ENCODE data around the gene KCNIP4.

The KCNIP4 gene

DNA sequence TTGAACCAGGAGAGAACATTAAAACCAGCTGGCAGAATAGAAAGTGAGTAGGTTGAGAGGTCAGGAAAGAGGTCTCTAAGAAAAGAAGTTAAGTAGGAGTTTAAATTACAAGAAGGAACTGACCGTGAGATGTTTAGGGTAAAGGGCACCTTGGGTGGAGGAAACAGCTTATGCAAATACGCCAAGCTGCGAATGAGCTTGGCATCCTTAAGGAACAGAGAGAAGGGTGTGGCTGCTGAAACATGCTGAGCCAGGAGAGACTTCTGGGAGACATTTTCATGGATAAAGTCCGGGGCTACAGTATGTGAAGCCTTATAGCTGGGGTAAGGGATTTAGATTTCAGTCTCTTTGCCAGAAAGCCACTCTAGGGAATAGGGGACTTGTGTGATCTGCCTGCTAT, 249.1 kb downstream of the KCNIP4 start:
- no peak for DNase-seq (ENCODE audit: low read depth in 1 of 2, low spot score in 1 of 2)

- DNase-seq (ENCODE audit: low read depth in 1 of 2, low spot score in 1 of 2): no peak
Observed at GRCh38 chr4:21697583-21697982, 251.0 kb downstream of the KCNIP4 start.

GRCh38 chr4:21695141-21695540, 253.4 kb downstream of the KCNIP4 start:
- DNase-seq (ENCODE audit: low read depth in 1 of 2, low spot score in 1 of 2): no peak

- DNase-seq (ENCODE audit: low read depth in 1 of 2, low spot score in 1 of 2): no peak
Observed at GRCh38 chr4:21692241-21692640, 256.3 kb downstream of the KCNIP4 start.

DNA sequence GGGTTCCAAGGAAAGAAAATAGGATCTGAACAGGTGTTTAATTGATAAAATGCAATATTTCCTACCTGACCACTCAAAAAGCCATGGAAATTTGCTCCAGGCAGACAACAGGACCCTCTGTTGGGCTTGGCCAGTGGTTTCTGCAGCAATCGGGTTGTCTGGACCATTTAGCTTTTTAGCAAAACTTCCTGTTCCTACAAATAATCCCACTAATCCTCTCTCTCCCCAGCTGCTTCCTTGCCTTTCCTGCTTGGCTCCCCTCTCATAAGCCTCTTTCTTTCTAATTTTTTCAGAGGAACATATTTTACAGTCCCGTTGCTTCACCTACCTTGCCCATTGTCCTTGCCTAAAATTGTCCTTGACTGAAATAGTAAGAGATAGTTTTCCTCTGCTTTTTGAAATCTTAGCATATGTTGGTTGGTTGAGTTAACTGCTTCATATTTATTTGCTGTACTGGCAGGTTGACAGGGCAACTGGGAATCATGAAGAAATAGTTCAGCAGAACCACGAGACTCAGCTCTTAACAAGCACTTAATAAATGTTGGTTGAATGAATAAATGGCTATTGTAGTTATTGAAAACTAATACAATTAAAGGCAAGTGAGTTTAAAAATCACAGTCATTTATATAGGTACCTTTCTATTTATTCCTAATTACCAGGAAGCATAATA, 259.8 kb downstream of the KCNIP4 start:
- DNase-seq (ENCODE audit: low read depth in 1 of 2, low spot score in 1 of 2): no peak

- no peak for DNase-seq (ENCODE audit: low read depth in 1 of 2, low spot score in 1 of 2)
Observed at GRCh38 chr4:21685911-21686310, 262.7 kb downstream of the KCNIP4 start.

- DNase-seq (ENCODE audit: low read depth in 1 of 2, low spot score in 1 of 2): no peak
Observed at GRCh38 chr4:21680326-21680898, 268.2 kb downstream of the KCNIP4 start.

DNA sequence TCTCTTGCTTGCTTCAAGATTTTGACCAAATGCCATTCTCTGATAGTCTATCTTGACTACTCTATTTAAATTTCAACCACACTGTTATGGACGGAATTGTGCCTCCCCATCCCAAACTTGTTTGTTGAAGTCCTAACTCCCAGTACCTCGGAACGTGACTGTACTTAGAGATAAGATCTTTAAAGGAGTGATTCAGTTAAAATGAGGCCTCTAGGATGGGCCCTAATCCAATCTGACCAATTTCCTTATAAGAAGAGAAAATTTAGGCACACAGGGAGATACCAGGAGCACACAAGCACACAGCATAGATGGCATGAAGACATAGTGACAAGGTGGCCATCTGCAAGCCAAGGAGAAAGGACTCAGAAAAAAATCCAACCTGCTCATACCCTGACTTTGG, 269.9 kb downstream of the KCNIP4 start:
- no peak for DNase-seq (ENCODE audit: low read depth in 1 of 2, low spot score in 1 of 2)

- DNase-seq (ENCODE audit: low read depth in 1 of 2, low spot score in 1 of 2): no peak
Observed at GRCh38 chr4:21677173-21677572, 271.4 kb downstream of the KCNIP4 start.

- DNase-seq (ENCODE audit: low read depth in 1 of 2, low spot score in 1 of 2): no peak
Observed at GRCh38 chr4:21664355-21664754, 284.2 kb downstream of the KCNIP4 start.

GRCh38 chr4:21656832-21657231, 291.7 kb downstream of the KCNIP4 start:
- DNase-seq (ENCODE audit: low read depth in 1 of 2, low spot score in 1 of 2): no peak

- DNase-seq (ENCODE audit: low read depth in 1 of 2, low spot score in 1 of 2): no peak
Observed at GRCh38 chr4:21655031-21655430, 293.5 kb downstream of the KCNIP4 start.

- no peak for DNase-seq (ENCODE audit: low read depth in 1 of 2, low spot score in 1 of 2)
Observed at GRCh38 chr4:21652508-21653231, 295.9 kb downstream of the KCNIP4 start.

GRCh38 chr4:21649391-21650090, 299.0 kb downstream of the KCNIP4 start:
- no peak for DNase-seq (ENCODE audit: low read depth in 1 of 2, low spot score in 1 of 2)

GRCh38 chr4:21645776-21646175, 302.8 kb downstream of the KCNIP4 start:
- no peak for DNase-seq (ENCODE audit: low read depth in 1 of 2, low spot score in 1 of 2)

DNA sequence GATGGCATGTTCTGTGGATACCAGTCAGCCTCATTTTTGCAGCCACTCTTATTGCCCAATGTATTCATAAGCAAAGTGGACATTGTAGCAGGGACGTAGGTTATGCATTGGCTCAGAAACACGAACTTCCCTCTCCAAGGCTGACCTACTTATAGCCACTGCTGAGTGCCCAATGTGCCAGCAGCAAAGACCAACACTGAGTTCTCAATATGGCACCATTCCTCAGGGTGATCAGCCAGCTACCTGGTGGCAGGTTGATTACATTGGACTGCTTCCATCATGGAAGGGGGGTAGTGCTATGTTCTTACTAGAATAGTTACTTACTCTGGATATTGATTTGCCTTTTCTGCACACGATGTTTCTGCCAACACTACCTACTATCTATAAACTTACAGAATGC, 306.9 kb downstream of the KCNIP4 start:
- no peak for DNase-seq (ENCODE audit: low read depth in 1 of 2, low spot score in 1 of 2)

GRCh38 chr4:21638171-21638725, 310.3 kb downstream of the KCNIP4 start:
- DNase-seq (ENCODE audit: low read depth in 1 of 2, low spot score in 1 of 2): no peak

- DNase-seq (ENCODE audit: low read depth in 1 of 2, low spot score in 1 of 2): no peak
Observed at GRCh38 chr4:21628916-21629610, 319.5 kb downstream of the KCNIP4 start.

- DNase-seq (ENCODE audit: low read depth in 1 of 2, low spot score in 1 of 2): no peak
Observed at GRCh38 chr4:21628116-21628670, 320.4 kb downstream of the KCNIP4 start.

GRCh38 chr4:21625447-21625846, 323.1 kb downstream of the KCNIP4 start:
- no peak for DNase-seq (ENCODE audit: low read depth in 1 of 2, low spot score in 1 of 2)

- no peak for DNase-seq (ENCODE audit: low read depth in 1 of 2, low spot score in 1 of 2)
Observed at GRCh38 chr4:21605006-21605405, 343.6 kb downstream of the KCNIP4 start.

Measured in activated T-helper 1 cell treated with anti-CD3 and anti-CD28 coated beads, Interleukin-2, amount 50 U/mL, for 16 hours (primary cell).